Skin epidermis (tissue), 12 donors: ENCODE results near the gene GRAMD1B.

Experiments used
- H3K27ac ChIP-seq, 21 experiments: fragments of 200-600 bp; sonication (generic) in 11 of 21; one replicate each; pipeline ENCODE4 v1.5.0; 2020; ENCODE audit warnings: mild to moderate bottlenecking in 3 of 21, inconsistent platforms in 2 of 21, moderate library complexity in 2 of 21
- H3K4me3 ChIP-seq, 7 experiments: fragments of 200-600 bp; sonication (generic) in 2 of 7; one replicate each; pipeline ENCODE4 v1.5.0; 2020; ENCODE audit warnings: inconsistent platforms in 2 of 7, mild to moderate bottlenecking in 2 of 7, moderate library complexity in 1 of 7

Gene GRAMD1B

DNA sequence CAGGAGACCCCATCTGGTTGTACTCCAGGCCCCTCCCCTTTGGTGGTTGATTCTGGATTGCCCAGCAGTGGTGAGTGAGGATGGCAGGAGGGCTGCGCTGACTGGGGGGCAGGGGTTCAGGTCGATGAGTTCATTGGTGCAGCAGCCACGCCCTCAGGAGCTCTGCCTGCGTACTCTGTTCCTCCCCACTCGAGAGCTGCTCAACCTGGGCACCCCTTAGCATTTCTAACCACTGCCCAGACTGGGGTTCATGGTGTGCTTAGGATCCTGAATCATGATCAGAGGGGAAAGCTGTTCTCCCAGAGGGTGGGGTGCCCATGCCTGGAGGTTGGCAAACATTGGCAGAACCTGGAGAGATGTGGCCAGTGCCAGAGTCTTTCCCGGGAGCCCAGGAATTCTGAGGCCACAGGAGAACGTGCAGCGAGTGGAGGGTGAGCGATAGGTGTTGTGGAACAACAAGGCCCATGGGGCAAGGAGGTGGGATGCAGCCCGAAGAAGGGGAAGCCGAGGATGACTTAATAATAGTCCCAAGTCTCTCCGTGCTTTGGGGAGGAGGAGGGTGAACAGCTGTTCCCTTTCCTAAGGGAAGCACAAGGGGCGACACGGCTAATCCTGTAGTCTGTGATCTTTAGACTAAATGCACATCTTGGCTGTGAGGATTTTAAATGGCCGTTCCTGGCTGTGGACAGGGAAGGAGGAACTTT, 148.9 kb downstream of the GRAMD1B start:
- no peak overlapping the region for H3K27ac ChIP-seq
- no peak overlapping the region for H3K4me3 ChIP-seq

DNA sequence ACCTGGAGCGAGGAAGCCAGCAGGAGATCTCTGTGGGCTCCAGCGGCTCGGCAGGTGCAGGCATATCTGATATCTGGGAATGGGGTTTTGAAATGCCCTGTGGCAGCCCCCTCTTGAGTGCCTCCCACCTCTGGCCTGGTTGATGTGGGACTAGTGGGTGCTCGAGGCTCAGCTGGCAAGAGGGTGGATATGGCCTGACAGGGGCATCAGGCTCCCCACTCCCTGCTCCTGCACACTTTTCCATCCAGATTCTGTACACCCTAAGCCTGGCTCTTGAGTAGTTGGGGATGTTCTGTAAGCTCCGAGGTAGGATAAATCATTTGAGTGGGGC, 149.4 kb downstream of the GRAMD1B start:
- Histone ChIP-seq H3K4me3 (no peak overlapping the region), H3K27ac (no peak overlapping the region)

DNA sequence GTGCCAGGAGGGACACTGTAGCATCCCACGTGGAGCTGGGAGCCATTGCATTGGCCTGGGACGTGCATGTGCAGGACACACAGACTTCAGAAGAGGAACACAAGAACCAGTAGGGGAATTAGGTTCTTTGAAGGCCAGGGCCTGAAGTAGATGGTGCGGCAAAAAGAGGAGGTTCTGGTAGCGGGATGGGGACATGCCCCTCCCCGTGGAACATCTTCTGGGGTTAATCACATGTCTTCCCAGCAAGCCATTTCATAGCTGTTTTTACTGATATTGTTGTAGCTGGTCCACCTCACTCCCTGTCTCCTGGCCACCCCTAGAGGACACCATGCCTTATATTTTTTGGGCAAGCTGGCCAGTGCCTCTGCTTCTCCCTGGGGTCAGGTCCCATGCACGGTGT, 150.1 kb downstream of the GRAMD1B start:
- no peak overlapping the region for H3K4me3 ChIP-seq

DNA sequence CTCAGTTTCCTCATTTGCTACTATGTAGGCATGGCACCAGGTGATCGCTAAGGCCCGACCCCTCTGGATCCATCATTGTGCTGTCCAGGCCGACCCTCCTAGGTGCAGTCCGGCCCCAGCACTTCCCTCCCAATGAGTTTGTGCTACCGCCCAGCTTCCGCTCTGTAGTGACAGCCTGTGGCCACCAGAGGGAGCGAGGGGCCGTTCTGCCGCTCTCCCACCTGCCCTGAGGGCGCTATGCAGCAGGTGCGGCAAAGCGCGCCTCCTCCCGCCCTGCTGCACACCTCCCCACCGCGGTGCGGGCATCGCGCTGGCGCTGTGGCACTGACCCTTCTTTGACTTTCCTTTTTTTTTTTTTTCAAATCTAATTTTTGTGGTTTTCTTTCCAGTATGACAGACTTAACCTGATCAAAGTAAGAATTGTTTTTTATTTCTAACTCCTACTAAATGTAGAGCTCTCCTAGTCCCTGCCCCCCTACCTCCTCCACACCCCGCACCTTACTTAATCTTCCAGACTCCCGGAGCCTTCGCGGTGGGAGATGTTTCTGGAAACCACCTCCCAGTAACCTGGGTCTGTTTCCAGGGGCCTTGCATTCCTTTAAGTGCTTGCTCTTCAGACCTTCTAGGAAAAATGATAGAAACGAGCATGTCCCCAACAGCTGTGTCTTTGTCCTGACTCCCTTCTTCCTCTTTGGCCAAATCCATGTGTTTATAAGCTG, 150.6 kb downstream of the GRAMD1B start:
- Histone ChIP-seq H3K4me3 (no peak overlapping the region), H3K27ac (no peak overlapping the region)

More for the DNA sequence above, 150.1 kb downstream of the GRAMD1B start:
- H3K27ac ChIP-seq: no peak overlapping the region

DNA sequence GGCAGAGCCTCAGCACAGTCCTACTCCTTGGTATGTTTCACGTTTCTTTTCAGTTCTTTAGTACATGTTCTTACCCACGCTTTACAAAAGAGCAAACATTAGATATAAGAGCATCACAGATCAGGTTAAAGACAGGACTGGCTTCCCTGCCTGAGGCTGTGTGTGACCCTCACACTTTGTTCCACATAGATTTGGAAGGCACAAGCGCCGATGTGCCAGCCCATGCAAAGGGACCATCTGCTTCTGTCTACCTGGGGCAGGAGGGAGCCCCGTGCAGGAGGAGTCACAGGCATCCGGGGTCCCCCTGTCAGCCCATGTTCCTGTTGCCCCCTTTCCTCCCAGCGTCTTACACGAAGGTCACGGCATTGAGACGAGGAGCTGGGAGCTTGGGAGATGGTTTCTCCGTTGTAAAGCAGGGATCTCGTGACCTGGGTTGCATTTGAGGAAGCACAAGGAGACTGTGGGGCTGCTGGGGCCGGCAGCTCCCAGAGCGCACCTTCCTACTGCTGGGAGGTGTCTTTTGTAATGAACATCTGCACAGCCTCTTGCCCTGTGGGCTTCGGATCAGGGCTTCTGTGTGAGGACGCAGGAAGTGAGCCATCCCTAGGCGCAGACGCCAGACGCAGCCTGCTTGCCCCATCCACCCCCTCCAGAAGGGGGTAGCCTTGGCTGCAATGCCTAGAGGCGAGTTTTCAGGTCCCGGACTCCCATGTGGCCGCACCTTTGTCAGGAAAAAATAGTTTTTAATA, 151.8 kb downstream of the GRAMD1B start:
- H3K4me3 ChIP-seq: no peak overlapping the region
- H3K27ac ChIP-seq: no peak overlapping the region

DNA sequence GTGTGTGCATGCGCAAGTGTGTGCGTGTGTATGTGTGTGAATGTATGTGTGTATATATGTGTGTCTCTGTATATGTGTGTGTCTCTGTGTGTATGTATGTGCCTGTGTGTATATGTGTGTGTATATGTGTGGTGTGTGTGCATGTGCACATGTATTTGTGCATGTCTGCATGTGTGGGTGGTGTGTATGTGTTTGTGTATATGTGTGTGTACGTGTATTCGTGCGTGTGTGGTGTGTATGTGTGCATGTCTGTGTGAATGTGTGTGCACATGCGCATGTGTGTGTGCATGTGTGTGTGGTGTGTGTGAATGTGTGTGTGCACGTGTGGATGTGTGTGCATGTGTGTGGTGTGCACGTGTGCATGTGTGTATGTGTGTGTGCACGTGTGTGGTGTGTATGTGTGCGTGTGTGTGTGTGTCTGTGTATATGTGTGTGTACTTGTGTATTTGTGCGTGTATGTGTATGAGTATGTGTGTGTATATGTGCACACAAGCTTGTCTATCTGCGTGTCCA, 153.0 kb downstream of the GRAMD1B start:
- Histone ChIP-seq H3K4me3 (no peak overlapping the region), H3K27ac (no peak overlapping the region)

DNA sequence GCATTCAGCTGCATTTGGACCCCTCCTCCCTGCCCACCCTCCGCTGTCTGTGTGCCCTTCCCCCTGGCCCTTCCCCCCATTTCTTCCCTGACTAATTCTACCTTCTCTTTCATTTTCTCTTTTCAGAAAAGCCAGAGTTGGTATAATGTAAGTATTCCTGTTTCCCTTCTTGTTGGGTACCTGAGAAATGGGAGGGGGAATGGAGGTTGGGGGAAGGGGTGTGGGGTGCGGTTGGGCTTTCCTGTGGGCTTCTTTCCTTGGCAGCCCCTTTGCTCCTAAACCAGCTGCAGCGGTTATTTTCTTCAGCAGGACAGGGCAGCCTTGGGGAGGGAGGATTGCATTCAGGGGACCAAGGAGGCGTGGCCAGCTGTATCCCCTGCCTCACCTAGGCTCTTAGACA, 154.1 kb downstream of the GRAMD1B start:
- H3K27ac ChIP-seq: no peak overlapping the region

DNA sequence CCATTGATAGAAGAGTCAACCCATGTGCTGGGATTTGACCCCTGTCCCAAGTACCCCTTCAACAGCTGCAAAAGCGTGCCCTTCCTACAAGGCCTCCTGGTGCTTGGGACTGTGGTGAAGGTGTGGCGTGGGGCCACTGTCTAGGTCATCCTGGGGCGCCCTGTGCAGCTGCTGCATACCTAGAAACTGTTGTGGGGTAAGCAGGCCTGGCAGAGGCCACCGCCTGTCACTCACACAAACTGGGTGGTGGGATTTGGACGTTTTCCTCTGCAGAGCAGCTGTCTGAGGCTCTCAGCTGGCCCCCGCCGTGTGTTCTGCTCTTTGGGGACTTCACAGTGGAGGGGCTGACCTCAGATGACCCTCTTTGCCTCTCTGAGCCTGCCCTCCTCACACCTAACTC, 154.7 kb downstream of the GRAMD1B start:
- Histone ChIP-seq H3K27ac (no peak overlapping the region), H3K4me3 (no peak overlapping the region)

More for the DNA sequence above, 154.1 kb downstream of the GRAMD1B start:
- H3K4me3 ChIP-seq: no peak overlapping the region

DNA sequence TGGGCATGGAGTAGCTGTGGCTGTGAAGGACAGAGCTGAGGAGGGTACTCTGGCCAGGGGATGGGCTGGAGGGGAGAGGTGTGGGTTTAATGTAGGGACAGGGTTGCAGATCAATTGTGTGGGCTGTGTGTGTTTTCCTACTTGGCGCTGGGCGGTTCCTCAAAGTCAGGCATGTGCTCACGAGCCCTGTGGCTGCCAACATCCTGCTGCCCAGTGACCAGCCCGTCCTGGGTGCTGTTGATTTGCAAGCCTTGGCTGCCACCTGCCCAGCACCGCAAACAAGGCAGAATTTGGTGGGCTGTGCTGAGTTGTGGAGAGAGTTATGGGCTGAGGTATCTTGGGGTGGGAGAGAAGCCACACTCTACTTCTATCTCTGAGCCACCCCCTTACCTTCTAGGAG, 155.1 kb downstream of the GRAMD1B start:
- H3K4me3 ChIP-seq: no peak overlapping the region
- H3K27ac ChIP-seq: no peak overlapping the region

DNA sequence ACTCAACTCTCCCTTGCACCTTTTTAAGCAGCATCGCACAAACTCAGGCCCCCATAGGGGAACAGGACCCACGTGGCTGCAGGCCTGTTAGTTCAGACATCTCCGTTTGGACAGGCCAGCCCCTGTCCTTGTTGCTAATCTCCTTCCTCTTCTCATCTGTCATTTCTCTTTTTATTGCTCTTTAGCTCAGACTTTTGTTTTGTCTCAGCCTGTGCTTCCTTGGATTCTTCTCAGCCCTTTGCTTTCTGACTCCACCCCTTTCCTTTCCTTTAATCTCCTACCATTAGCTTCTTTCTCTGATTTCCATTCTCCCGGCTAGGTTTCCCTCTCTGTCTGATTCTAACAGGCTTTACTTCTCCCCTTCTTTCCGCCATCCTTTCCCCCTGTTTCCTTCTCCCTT, 155.6 kb downstream of the GRAMD1B start:
- Histone ChIP-seq H3K27ac (no peak overlapping the region), H3K4me3 (no peak overlapping the region)

DNA sequence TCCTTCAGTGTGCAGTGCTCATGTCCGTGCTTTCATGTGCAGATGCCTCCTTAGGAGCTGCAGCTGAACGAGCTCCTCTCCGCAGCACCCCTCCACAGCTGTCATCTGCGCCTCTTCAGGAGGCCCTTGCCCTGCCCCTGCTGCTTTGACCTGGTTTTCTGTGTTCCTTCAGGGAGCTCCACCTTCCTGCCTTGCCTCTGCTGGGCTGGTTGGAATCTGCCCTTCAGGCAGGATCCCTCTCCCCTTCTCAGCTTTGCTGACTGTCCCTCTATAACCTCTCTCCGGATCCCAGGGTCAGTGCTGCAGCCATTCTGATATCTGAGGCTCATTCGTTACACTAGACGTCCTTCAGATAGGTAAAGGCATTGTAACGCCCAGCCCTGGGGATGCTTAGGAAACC, 156.5 kb downstream of the GRAMD1B start:
- Histone ChIP-seq H3K4me3 (no peak overlapping the region), H3K27ac (no peak overlapping the region)

DNA sequence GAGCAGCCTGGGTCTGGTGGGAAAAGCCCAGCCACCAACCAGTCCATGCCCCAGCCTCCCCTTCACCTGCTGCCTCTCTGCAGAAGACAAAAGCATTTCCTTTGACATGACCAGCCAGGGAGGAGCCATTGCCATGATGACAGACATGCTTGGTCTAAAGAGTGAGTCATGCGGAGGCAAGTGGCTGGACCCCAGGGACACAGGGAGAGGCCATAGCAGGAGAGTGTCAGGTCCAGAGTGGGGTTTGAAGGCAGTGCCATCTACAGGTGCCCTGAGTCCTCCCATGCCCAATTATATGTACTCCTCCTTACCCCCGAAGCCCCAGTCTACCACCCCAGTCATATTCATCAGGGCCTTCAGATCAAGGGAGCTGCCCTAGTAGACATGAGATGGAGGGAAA, 157.0 kb downstream of the GRAMD1B start:
- Histone ChIP-seq H3K27ac (no peak overlapping the region), H3K4me3 (no peak overlapping the region)

DNA sequence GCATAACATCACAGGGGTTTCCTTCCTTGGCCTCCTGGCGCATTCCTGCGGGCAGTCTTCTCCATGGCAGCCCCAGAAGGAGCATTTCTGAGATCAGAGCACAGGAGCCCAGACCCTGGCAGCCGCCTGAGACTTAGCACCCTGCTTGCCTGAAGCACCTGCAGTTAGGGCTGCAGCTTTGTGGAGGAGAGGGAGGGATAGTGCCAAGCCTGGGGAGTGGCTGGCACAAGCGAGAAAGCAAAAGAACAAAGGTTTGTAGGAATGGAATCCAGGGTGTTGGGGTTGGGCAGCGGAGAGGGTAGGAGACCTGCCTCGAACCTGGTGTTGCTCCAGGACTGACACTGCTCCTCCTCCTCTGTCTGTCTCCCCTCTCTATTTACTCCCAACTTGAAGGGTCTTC, 157.5 kb downstream of the GRAMD1B start:
- Histone ChIP-seq H3K4me3 (no peak overlapping the region), H3K27ac (no peak overlapping the region)

DNA sequence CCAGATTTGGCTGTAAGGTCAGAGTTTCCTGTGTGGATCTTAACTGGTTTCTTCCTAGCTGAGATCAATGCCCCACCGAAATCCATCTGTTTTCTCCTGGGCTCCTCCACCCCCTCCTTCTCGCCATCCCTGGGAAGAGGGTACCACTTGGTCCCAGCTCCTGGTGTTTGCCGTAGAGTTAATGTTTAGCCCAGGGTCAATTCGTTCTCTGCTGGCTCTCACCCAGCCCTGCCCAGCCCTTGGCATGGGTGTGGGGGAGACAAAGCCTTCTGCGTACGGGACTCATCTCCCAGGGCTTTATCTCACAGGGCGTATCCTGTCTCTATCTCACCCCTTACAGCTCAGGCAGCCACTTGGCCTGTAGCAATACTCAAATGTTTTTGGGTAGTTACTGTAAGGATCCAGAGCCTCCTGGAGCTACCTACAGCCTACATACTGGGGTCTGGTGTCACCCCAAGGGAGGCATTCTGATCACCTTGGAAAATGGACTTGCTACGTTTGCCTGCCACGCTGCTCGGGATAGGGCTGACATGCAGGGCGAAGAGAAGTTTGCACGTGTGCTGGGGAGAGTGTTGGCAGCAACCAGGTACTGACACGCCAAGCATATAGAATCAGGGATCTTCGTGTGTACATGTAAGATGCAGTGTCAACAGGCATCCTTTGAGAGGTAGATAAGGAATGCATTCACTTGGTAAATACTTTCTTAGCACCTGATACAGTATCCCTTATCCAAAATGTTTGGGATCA, 158.2 kb downstream of the GRAMD1B start:
- H3K4me3 ChIP-seq: no peak overlapping the region

DNA sequence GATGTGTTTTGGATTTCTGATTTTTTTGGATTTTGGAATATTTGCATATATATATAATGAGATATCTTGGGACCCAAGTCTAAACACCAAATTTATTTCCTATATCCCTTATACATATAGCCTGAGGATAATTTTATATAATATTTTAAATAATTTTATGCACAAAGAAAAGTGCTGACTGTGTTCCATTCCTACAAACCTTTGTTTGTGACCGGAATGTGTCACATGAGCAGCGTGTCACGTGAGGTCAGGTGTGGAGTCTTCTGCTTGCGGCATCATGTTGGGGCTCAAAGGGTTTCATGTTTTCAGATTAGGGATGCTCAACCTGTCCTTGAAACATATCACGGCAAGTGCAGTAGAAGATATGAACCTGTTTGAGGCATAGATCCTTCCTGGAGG, 158.8 kb downstream of the GRAMD1B start:
- H3K27ac ChIP-seq: no peak overlapping the region

More for the DNA sequence above, 158.2 kb downstream of the GRAMD1B start:
- H3K27ac ChIP-seq: no peak overlapping the region

DNA sequence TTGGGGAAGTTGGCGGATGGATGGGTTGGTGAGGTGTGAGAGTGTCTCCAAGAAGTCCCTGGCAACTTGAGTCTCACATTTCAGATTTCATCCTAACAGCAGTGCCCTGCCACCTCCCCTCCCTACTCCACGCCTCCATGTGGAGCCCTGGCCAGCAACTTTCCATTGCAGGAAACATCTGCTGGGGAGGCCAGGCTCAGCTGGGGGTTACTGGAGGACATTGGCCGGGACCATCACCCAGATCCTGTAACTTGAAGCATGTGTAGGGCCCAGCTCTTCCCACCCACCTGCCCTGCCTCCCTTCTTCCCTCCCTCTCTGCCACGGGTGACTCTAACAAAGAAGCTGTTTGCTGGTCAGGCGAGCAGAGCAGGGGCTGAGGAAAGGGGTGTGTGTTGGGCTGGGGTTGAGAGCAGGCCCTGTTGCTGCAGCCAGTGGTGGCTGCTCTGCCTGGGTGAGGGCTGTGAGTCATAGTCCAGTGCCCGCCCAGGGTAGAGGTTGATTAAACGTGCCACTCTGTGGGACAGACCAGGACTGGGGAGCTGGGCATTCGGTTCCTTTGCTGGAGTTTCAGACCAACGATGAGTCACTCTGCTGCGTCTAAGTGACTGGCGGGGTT, 160.3 kb downstream of the GRAMD1B start:
- Histone ChIP-seq H3K27ac (no peak overlapping the region), H3K4me3 (no peak overlapping the region)

More for the DNA sequence above, 158.8 kb downstream of the GRAMD1B start:
- no peak overlapping the region for H3K4me3 ChIP-seq

DNA sequence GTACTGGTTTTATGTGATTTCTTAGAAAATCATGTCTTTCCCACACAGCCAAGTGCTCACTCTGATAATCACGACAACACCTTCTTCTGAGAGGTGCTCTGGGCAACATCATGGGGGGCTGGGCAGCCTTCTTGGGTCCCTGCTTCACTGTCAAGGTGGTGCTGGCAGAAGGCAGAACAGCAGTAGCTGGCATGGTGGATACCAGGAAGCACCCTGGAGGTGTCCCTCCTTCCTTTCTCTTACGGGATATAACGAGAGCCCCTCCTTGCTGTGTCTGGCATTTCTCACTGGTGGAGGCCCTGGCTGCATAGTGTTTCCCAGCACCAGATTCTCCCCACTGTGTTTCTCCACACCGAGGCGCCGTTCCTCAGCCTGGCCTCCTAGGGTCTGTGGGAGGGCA, 163.5 kb downstream of the GRAMD1B start:
- Histone ChIP-seq H3K4me3 (no peak overlapping the region), H3K27ac (no peak overlapping the region)

DNA sequence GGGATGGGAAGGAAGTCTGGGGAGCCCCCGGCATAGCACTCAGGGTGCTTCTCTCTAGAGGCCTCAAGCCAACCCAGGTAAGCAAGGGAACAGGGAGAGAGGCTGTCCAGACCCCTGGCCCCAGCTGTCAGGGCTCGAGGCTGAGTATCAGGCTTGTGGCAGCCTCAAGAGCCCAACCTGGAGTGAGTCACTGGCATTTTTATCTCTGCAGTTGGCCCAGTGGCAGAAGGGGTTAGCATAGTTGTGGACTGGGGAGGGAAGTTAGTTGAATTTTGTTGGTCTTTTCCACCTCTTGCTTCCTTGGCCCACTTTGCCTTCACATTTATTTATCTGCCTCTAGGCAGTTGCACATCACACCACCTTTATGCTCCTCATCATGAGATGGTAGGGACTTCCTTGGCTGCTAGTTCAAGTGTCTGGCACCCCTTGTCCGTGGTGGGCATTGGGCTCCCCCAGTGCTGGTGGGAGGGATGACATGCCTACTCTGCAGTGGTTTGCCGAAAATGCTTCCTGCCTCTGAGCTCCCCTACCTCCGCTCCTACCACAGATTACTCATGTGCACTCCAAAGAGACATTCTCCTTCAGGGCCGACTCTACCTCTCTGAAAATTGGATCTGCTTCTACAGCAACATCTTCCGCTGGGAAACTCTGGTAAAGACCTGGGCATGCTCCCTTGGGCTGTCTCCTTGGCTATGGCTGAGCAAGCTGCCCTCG, 164.3 kb downstream of the GRAMD1B start:
- no peak overlapping the region for H3K4me3 ChIP-seq
- H3K27ac ChIP-seq: no peak overlapping the region

DNA sequence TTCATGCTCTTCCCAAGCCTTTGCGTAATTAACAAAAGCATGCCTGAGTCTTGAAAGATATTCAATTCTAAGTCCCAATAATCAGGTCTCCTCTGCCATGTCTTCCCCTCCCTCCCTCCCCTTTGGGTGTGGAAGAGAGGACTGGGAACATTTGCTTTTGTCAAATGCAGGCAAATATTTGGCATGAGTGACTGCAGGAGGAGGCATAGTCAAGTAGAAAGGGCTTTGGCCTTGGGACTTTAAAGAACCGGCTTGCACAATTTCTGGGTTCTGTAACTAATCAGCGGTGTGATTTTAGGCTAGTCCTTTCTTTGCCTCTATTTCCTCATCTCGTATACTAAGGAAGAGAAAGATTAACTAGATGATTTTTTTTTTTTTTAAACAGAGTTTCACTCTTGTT, 164.9 kb downstream of the GRAMD1B start:
- Histone ChIP-seq H3K27ac (no peak overlapping the region), H3K4me3 (no peak overlapping the region)
